Renal cortex interstitium (tissue), 11 donors: Measurements from ENCODE around the gene ITGA7. TPM values are rescaled to one million over a fixed set of nuclear protein-coding genes. Genes with fewer than 3 reads are reported as not detected.

Source experiments
- DNase-seq, 11 donors: peaks; one replicate each; pipeline ENCODE4 v3.0.0-alpha.2; 2013; ENCODE audit warnings: low read depth in 9 of 11, low spot score in 4 of 11; ENCODE audit errors: extremely low read depth in 1 of 11
- polyA plus RNA-seq, 3 donors: library from polyadenylated mRNA; unstranded; fragments of 120-200 nt; gene quantifications; one replicate each; pipeline ENCODE4 v1.2.1, GENCODE V29; 2013; ENCODE audit not compliant: insufficient read length in 3 of 3

The ITGA7 gene
- polyA plus RNA-seq, 3 donors, result 23.7 to 45.7 (median 44.0) TPM

DNA sequence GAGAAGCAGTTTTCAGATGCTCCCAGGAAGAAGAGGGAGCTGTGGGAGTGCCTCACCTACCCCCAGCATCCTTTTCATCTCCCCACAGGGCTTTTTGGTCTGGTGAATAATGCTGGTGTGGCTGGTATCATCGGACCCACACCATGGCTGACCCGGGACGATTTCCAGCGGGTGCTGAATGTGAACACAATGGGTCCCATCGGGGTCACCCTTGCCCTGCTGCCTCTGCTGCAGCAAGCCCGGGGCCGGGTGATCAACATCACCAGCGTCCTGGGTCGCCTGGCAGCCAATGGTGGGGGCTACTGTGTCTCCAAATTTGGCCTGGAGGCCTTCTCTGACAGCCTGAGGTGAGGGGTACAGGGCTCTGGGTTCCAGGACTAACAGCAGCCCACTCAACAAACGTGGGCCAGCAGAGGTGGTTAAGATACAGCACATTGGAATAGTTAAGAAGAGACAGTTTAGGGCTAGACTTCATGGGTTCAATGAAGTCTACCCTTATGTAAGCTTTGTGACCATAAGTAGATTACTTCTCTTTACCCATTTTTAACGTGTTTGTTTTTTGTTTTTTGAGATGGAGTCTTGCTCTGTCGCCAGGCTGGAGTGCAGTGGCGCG lies 14.0 kb upstream of the ITGA7 start:
- no peak for DNase-seq

DNA sequence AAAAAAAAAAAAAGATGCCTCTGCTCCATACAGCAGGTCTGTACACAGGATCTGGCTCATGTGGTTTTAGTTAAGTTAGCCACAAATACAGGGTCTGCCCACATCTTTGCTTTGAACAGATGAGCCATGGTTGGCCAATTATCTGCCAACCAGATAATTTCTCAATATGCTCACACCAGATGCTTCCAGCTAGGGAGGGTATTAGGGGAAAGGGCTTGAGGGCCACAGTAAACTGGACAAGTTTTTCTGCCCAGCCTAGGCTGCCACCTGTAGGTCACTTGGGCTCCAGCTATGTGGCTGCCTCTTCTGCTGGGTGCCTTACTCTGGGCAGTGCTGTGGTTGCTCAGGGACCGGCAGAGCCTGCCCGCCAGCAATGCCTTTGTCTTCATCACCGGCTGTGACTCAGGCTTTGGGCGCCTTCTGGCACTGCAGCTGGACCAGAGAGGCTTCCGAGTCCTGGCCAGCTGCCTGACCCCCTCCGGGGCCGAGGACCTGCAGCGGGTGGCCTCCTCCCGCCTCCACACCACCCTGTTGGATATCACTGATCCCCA lies 13.3 kb upstream of the ITGA7 start:
- no peak for DNase-seq

DNA sequence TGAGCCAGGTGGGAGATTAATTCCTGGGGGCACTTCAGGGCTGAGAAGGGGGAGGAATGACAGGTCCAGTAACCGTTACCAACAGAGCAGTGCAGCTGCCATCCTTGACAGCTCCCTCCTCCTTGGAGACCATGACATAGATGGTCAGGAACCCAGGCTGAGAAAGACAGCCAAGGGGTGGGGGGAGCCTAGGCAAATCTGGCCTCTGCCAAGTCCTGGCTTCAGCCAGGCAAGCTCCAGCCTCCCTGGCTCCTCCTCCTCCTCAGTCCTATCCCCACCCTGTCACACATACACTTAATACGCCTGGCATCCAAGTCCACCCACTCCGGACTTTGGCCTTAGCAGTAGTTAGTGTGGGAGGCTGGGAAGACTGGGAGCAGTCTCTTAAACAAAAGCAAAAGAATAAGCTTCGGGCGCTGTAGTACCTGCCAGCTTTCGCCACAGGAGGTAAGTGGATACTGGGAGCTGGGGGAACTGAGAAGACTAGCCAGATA lies 12.4 kb upstream of the ITGA7 start, which contains the start of gene RDH5:
RDH5 (plus strand) TSS at position 323 of the 494 bp plus-strand sequence. CDS start 792 bp downstream, outside the sequence.
- DNase-seq, result no peak

DNA sequence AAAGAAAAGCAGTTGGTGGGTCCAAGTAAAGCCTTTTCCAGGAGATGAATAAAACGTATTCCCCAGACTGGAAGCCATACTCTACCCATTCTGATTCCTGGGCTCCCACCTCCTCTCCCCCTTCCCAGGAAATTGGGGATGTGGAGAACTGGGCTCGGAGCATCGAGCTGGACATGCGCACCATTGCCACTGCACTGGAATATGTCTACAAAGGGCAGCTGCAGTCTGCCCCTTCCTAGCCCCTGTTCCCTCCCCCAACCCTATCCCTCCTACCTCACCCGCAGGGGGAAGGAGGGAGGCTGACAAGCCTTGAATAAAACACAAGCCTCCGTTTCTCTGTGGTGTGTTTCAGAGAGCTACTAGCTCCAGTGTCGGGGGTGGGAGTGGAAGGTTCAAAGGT lies 11.7 kb upstream of the ITGA7 start:
- DNase-seq, result no peak

DNA sequence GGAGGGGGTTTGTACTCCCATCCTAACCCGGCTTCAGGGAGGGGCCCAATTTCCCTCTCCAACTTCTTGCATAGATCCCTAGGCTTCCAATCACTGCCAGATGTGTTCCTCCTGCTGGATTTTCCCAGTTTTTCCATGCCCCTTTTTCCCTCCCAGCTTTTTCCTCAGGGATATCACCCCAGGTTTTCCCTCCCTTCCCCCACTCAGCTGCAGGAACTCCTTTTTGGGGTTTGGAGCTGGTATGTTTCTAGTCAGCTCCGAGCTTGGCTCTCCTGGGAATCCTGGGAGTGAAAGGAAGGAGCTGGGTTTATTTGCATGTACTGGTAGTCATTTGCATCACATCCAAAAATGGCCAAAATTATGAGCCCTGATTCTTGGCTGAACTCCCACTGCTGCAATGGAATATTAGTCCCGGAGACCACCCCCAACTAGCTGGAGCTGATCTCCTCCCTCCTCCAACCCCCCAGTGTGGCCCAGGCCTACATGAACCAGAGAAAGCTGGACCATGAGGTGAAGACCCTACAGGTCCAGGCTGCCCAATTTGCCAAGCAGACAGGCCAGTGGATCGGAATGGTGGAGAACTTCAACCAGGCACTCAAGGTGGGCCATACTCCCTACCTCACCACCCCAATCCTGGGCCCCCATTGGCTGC lies 11.0 kb upstream of the ITGA7 start:
- no peak for DNase-seq

DNA sequence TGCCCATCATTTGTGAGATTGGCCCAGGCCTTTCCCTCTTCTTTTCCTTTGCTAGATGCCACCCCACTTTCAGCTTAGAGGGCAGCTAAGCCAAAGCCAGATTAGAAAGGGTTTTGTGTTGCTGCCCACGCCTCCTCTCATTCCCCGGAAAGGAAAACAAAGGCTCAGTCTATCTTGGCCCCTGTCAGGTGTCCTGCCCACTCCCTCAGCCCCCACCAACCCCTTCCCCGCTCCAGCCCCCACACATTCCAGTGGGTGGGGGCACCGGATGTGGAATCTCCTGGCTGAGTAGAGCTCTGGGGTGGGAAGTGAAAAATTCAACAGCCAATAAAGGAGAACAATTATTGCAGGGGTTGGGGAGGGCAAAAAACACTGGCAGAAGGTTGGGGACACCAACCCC lies 10.3 kb upstream of the ITGA7 start:
- DNase-seq, result no peak

DNA sequence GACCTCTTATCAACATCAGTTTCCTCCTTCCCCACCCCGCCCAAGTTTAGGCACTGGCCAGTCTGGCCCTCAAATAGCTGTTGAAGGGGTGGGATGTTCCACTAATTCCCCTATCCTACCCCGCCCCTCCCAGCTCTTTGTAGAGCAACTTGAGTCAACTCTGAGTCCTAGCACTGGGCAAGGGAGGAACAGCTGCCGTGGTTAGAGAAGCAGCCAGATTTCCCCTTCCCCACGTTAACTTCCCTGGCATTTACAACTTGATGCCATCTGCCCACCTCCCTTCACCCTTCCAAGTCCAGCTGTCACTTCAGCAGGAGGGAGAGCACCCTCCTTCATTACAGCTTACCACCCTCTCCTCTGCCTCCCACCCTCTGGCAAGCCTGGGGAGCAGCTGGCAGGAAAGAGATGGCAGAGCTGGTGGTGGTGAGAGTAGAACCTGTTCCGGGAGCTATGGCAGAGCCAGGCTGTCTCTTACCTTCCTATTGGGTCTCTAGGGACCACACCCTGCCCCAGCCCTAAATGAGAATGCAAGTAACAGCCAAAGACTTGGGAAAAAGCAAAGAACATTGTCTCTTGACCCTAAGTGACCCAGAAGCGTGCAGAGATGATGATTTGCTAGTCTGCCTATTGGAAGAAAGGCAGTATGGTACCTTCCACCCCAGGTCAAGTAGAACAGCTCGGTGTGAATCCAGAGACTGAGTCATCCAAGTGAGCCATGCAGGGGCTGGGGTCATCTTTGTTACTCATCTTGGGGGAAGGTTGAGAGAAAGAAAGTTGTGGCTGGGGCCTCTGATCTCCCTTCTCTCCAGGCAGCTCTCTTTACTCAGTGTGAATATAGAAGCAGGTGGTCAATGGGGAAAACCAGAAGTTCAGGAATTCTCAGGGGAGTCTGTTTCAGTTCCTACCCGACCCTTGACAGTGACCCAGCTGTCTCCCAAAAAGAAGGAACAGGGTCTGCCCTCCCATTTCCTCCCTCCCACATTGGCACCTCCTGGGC lies 9.6 kb upstream of the ITGA7 start:
- no peak for DNase-seq

DNA sequence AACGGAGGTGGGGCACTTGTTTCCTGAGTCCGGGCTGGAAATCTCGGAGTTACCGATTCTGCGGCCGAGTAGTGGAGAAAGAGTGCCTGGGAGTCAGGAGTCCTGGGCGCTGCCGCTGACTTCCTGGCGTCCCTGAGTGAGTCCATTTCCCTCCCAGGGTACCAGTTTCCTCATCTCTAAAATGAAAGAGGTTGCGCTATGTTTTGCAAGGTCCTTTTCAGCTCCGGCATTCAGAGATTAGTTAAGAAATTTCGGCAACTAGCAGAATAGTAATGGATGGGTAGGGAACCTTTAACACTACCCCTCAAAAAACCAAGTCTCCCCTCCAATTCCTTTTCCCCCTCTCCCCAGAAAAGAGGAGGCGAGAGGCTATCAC lies 8.9 kb upstream of the ITGA7 start:
- DNase-seq, result no peak

DNA sequence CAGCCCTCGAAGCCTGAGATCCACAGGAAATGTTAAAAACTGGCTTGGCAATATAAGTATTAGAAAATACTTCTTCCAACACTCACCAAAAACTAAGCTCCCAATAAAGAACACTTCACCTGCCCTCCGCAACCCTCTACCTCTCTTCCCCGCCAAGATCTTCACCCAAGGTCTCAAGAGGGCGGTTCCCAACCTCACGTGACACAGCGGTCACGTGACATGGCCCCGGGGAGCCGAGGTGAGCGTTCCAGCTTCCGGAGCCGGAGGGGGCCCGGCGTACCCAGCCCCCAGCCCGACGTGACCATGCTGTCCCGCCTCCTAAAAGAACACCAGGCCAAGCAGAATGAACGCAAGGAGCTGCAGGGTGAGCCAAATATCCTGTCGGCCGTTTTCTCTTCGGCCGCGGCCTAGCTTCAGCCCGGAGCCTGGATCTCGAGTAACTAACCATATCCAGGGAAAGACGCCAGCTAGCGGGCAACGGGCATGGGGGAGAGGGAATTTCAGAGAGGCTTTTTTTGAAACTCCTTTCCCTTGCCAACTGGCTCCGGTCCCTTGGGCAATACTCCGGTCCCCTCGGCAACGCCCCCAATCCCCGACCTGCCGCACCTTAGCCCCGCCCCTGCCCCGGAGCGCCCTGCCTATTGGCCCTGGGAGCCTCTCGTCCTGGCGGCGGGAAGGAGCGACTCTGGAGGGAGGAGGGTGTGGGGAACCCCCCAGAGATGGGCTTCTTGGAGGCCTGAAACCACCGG lies 8.3 kb upstream of the ITGA7 start, which contains the start of gene BLOC1S1:
BLOC1S1 (plus strand) TSS at position 214 of the 749 bp plus-strand sequence; CDS start at position 220, 6 bp downstream.
- DNase-seq, result peak in 9 of 11 donors; percentile 90 to 98 (median 92)

DNA sequence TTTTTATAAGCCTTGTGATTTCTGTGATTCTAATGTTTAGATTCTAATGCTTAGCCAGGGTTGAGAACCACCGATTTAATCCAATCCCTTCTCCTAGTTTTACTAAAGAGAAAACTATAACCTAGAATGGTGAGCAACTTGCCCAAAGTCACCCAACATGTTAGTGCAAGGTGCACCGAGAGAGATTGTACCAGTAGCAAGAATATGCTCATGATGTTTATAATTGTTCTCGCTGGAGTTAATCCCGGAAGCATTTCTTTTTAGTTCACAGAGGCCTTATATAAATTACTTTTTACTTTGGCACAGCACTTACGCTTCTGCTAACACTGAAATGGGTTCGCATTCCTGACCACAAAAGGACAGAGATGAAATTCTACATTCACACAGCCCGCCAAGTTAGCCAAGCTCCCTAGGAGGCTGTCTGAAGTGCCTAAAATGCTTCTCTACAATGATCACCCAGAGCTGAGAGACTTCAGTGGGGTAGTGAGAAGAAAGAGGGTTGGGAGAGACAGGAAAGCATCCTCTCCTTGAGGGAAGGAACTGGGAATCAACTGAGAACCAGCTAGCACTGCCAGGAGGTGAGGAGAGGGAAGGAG lies 7.6 kb upstream of the ITGA7 start:
- no peak for DNase-seq

DNA sequence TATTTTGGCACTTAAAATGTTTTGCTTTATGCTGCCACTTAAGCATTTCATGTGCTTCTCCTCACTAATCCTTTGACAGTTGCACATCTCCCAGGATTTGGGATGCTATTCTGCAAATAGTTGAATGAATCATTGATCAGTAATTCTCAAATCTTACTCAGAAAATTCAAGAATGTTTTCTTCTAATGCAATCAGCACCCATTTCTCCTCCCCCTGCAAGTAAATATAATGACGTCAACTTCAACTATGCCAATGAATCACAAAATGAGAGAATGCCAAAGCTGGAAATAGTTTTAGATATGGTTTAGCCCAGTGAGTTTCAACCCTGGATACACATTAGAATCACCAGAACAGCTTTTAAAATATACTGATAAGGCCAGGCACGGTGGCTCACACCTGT lies 6.0 kb upstream of the ITGA7 start:
- no peak for DNase-seq

DNA sequence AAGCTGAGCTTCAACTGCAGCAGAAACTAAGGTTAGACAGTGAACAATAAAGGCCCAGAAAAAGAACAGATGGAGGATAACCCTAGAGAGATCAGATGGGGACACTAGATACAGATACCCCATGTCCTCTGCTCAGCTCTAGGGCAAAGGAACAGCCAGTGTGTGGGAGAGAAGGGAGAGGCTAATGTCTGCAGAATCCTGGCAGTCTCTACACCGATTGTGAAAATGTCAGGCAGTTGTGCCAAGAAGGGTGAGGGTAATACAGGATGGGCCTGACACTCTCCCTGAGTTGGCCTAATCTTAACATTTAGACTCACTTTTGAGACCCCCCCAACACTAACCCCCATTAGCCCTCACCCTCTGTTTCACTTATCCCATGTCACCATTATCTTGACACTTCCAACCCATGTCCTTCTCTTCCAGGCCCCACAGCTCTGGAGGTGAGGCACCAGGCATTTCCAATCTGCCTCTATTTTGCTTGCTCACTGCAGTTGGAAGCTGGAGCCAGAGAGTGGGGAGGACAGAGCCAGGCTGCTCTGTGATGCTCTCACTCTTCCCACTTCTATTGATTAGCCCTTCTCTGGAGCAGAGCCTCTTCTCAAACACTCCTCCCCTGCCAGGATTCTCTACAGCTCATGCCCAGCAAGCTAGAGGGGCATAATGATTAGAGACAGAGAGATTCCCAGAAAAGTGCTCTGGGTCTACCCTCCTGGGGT lies 5.2 kb upstream of the ITGA7 start:
- DNase-seq, result no peak

DNA sequence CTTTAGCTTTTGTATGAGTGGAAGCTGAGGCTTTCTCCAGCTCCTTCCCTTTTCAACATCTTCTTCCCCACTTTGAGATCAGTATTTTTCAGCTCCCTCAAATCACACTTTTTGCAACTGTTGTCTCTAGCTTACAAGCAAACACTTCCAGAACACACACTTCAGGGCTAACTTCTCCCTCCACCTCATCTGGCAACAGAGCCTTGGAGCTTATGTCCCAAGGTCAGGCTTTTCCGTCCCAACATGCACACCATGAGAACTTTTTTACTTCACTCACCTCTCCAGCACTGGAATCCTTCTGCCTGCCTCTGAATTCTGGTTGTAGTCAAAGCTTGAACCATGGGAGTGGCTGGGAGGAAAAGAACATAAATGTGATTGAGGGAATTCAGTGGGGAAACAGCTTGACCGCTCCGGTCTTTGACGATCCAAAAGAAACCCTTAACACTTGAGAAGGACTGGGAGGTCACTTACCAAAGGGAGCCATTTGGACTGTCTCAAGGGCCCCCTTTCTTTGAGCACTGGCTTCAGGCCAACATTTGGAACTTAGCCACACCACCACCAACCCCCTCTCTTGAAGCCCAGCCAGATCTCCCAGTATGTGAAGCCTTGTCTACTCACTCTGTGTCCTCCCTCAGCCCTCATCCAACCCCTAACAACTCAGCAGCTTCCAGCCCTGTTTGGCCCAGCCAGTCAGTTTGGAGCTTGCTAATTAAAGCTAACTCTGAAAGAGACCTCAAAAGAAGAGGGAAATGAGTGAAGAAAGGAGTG lies 4.3 kb upstream of the ITGA7 start:
- peak in 1 of 11 donors; percentile 64 for DNase-seq

DNA sequence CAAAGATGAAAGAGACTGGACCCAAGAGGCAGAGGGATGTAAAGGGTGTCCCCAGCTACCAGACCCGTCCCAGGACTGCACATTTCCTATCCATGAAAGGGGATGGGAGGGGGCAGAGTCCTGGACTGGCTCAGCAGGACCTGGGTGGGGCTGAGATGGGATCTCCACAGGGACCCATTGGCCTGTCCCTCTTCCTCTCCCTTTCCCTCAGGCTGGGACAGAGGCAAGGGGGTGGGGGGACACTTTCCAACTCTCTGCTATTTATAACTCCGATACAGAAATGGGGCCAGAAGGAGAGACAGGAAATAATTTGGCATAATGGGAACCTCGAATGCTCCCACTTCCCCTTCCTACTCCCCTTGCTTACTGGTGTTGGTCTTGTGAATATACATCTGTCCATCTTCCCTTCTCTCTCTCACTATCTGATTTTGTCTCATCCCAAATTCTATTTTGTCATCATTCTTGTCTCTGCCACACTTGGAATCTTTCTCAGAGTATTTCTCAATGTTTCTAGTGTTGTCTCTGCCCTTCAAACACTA lies 1.1 kb upstream of the ITGA7 start:
- no peak for DNase-seq

DNA sequence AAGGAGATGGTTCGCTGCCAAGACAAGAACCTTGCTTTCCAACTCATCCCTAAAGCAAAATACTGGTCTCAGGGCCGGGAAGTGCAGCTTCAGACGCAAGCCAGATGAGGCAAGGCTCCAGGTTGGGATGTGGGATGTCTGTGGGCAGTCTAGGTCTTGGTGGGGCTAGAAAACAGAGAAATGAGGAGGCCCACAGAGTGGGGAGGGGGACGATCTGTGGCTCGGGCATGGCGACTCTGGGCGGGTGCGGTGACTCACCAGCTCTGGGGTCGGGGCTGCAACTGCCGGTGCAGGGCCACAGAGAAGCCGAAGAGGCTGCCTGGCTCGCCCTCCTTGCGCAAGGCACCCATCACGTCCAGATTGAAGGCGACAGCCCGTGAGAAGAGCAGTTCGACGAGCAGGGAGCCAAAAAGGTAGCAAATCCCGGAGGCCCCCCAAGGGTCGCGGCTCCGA lies 459 bp downstream of the ITGA7 start:
- DNase-seq, result no peak

DNA sequence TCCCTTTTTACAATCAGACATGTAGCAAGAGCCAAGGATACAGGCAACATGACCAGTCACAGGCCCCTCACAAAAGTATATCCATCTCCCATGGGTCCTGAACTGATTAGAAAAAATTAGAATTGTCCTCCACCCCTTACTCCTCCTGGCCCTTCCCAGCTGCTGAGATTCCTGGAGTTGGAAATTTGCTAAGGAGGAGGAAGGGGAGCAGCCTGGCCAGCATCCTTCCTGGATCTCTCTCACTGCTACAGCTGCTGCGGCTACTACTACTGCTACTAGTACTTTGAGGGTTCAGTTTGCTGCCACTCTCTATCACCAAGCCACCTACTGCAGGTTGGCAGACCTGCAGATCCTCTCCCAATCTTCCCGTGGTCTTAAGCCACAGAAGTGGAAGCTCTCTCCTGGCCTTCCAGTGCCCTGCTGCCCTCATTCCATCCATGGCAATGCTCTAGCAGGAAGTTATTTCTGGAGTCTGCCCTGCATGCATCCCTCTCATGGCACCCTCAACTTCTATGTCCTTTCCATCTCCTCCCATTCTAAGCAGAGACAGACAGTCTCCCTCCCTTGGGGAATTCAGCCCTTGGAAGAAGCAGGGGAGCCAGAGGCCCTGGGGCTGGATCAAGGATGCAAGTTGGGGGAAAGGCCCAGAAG lies 1.0 kb downstream of the ITGA7 start:
- DNase-seq, result no peak
